Dedifferentiated amniotic fluid mesenchymal stem cell (primary cell): Measurements from ENCODE around the gene NSF.
"Not testable (repeated sequence)": the region's sequence is repeated elsewhere in the genome, so short reads cannot be mapped to it uniquely, and the experiment has no call there.

Experiments
- DNase-seq: peaks from one replicate; pipeline ENCODE4 v3.0.0-alpha.2; 2016; ENCODE audit errors: extremely low spot score

NSF gene

GRCh38 chr17:46590157-46591146, at the start of gene NSF:
Gene NSF (plus strand): TSS chr17:46590669. CDS start chr17:46590776, 107 bp downstream.
- DNase-seq = not testable (repeated sequence)

GRCh38 chr17:46548607-46549006, 41.9 kb upstream of the NSF start:
- DNase-seq = not testable (repeated sequence)

GRCh38 chr17:46559155-46559554, 31.3 kb upstream of the NSF start:
- not testable (repeated sequence) for DNase-seq

GRCh38 chr17:46560048-46560447, 30.4 kb upstream of the NSF start:
- not testable (repeated sequence) for DNase-seq

- DNase-seq = not testable (repeated sequence)
Measured at GRCh38 chr17:46566284-46566683, 24.2 kb upstream of the NSF start.

GRCh38 chr17:46566980-46567379, 23.5 kb upstream of the NSF start:
- DNase-seq = not testable (repeated sequence)

- DNase-seq = not testable (repeated sequence)
Measured at GRCh38 chr17:46571796-46572195, 18.7 kb upstream of the NSF start.

- DNase-seq = not testable (repeated sequence)
Measured at GRCh38 chr17:46579083-46580075, 11.1 kb upstream of the NSF start, which contains the start of gene ARL17A. Gene ARL17A (minus strand): TSS chr17:46579691. CDS start chr17:46576322, 3,369 bp downstream.

GRCh38 chr17:46580082-46580481, 10.4 kb upstream of the NSF start:
- not testable (repeated sequence) for DNase-seq

- not testable (repeated sequence) for DNase-seq
Measured at GRCh38 chr17:46585444-46585843, 5.0 kb upstream of the NSF start.

- not testable (repeated sequence) for DNase-seq
Measured at GRCh38 chr17:46591332-46591731, 863 bp downstream of the NSF start.

GRCh38 chr17:46598344-46598931, 8.0 kb downstream of the NSF start:
- DNase-seq = not testable (repeated sequence)

- not testable (repeated sequence) for DNase-seq
Measured at GRCh38 chr17:46600767-46601166, 10.3 kb downstream of the NSF start.

GRCh38 chr17:46603125-46603524, 12.7 kb downstream of the NSF start:
- DNase-seq = not testable (repeated sequence)

- DNase-seq = not testable (repeated sequence)
Measured at GRCh38 chr17:46611304-46611703, 20.8 kb downstream of the NSF start.

GRCh38 chr17:46613876-46614275, 23.4 kb downstream of the NSF start:
- DNase-seq = not testable (repeated sequence)

- not testable (repeated sequence) for DNase-seq
Measured at GRCh38 chr17:46617121-46617520, 26.7 kb downstream of the NSF start.

GRCh38 chr17:46618975-46619374, 28.5 kb downstream of the NSF start:
- DNase-seq = not testable (repeated sequence)

GRCh38 chr17:46623790-46624189, 33.3 kb downstream of the NSF start:
- not testable (repeated sequence) for DNase-seq

GRCh38 chr17:46624726-46625125, 34.3 kb downstream of the NSF start:
- DNase-seq = not testable (repeated sequence)

GRCh38 chr17:46627452-46627851, 37.0 kb downstream of the NSF start:
- DNase-seq = not testable (repeated sequence)
